WTC11 (cell line): ENCODE measurements around the gene BNIPL. TPM values are rescaled to one million over a fixed set of nuclear protein-coding genes. Genes with fewer than 3 reads are reported as not detected.

Source experiments
- ARID4B ChIP-seq: sonication (generic); formaldehyde crosslinking; IDR thresholded peaks from 2 replicates; pipeline ENCODE4 v1.8.0; 2023; ENCODE audit warnings: missing genetic modification reagents, mild to moderate bottlenecking, borderline replicate concordance
- ATF2 ChIP-seq: sonication (generic); formaldehyde crosslinking; IDR thresholded peaks from 2 replicates; pipeline ENCODE4 v1.8.1; 2022; ENCODE audit warnings: low read depth, missing genetic modification reagents, borderline replicate concordance
- ESRRA ChIP-seq: sonication (generic); formaldehyde crosslinking; IDR thresholded peaks from 2 replicates; pipeline ENCODE4 v1.8.1; 2022; ENCODE audit warnings: mild to moderate bottlenecking, missing genetic modification reagents, borderline replicate concordance
- FOXK1 ChIP-seq: sonication (generic); formaldehyde crosslinking; IDR thresholded peaks from 2 replicates; pipeline ENCODE4 v1.8.0; 2022; ENCODE audit warnings: mild to moderate bottlenecking, moderate library complexity, missing genetic modification reagents
- GABPB1 ChIP-seq: sonication (generic); formaldehyde crosslinking; IDR thresholded peaks from 2 replicates; pipeline ENCODE4 v1.8.1; 2023; ENCODE audit warnings: mild to moderate bottlenecking, missing genetic modification reagents
- JAZF1 ChIP-seq: fragments of 250-450 bp; sonication (Bioruptor Pico); IDR thresholded peaks from 2 replicates; pipeline ENCODE4 v1.9.0; 2021; ENCODE audit warnings: moderate library complexity, mild to moderate bottlenecking, inconsistent platforms
- NFATC4 ChIP-seq: fragments of 250-450 bp; sonication (Bioruptor Pico); IDR thresholded peaks from 2 replicates; pipeline ENCODE4 v1.9.0; 2021; ENCODE audit warnings: mild to moderate bottlenecking
- RELA ChIP-seq: sonication (generic); formaldehyde crosslinking; IDR thresholded peaks from 2 replicates; pipeline ENCODE4 v1.8.1; 2022; ENCODE audit warnings: missing genetic modification reagents, mild to moderate bottlenecking, borderline replicate concordance
- USF2 ChIP-seq: sonication (generic); formaldehyde crosslinking; IDR thresholded peaks from 2 replicates; pipeline ENCODE4 v1.8.1; 2023; ENCODE audit warnings: mild to moderate bottlenecking, missing genetic modification reagents, moderate library complexity
- ZBTB43 ChIP-seq: sonication (generic); formaldehyde crosslinking; IDR thresholded peaks from 2 replicates; pipeline ENCODE4 v1.8.1; 2023; ENCODE audit warnings: mild to moderate bottlenecking, missing genetic modification reagents
- ZNF281 ChIP-seq: sonication (generic); formaldehyde crosslinking; IDR thresholded peaks from 2 replicates; pipeline ENCODE4 v1.8.0; 2023; ENCODE audit warnings: mild to moderate bottlenecking, missing genetic modification reagents
- ZNF512 ChIP-seq: sonication (generic); formaldehyde crosslinking; IDR thresholded peaks from 2 replicates; pipeline ENCODE4 v1.8.1; 2022; ENCODE audit warnings: missing genetic modification reagents, borderline replicate concordance
- ZNF671 ChIP-seq: fragments of 250-450 bp; sonication (Bioruptor Pico); IDR thresholded peaks from 2 replicates; pipeline ENCODE4 v1.8.0; 2021; ENCODE audit warnings: mild to moderate bottlenecking
- total RNA-seq: library from RNA; stranded (reverse); gene quantifications from 3 replicates; pipeline ENCODE4 v1.2.3, GENCODE V29; 2021

BNIPL gene
- total RNA-seq, 1 experiment from 2014 or later = 3.8 TPM

- TF ChIP-seq ARID4B (CRISPR knock-in tag) (peak; percentile 62; the same call in 1 of the 2 replicates), ZNF512 (CRISPR knock-in tag) (no peak), RELA (CRISPR knock-in tag) (no peak), ZBTB43 (CRISPR knock-in tag) (no peak), ZNF281 (CRISPR knock-in tag) (peak; percentile 23; the same call in 1 of the 2 replicates), ZNF671 (CRISPR knock-in tag) (no peak), NFATC4 (CRISPR knock-in tag) (no peak), GABPB1 (CRISPR knock-in tag) (no peak), ESRRA (CRISPR knock-in tag) (no peak), USF2 (CRISPR knock-in tag) (no peak), FOXK1 (CRISPR knock-in tag) (no peak), JAZF1 (CRISPR knock-in tag) (no peak), ATF2 (CRISPR knock-in tag) (no peak)
These were observed 11.2 kb downstream of the BNIPL start, which contains the start of gene C1orf56 (continued) for GRCh38 chr1:151047591-151047924.
